ENCODE results near the gene CEBPB.
A peak's percentile ranks its signal among the peaks of the same experiment; 100 is the strongest.

Gene CEBPB

DNA sequence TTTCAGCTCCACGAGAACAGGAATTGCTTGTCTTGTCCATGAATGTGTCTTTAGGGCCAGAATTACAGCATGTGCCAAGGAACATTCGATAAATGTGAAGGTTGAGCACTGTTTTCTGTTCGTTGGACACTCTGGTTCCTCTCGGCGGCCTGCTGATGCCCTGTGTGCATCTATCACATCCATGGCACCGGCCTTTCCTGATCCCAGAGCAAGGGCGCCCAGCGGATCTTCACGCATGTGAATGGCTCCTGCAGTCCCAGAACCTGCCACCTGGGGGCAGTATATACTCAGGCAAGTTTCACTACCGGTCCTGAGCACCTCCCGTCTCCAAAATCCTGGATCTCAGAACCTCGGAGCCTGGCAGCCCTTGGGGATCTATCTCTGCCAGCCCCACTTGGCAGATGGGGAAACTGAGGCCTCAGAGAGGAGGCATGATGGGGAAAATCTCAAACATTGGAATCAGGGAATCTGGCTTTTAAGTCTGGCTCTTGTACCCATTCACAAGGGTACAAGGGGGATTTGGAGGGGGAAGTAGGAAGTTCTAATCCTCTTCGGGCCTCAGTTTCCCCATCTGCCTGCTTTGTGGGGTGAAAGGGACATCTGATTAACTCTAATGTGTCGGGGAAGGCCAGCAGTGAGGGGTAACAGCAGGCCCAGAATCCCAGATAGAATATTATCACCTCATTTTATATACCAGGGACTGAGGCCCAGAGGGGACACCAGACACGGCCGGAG is 4.3 kb upstream of the CEBPB start:
- H3K27me3 Mint-ChIP-seq = peaks cover 23% of the 10 kb centered on the region
- H3K4me3 Mint-ChIP-seq = no peak overlapping the region

DNA sequence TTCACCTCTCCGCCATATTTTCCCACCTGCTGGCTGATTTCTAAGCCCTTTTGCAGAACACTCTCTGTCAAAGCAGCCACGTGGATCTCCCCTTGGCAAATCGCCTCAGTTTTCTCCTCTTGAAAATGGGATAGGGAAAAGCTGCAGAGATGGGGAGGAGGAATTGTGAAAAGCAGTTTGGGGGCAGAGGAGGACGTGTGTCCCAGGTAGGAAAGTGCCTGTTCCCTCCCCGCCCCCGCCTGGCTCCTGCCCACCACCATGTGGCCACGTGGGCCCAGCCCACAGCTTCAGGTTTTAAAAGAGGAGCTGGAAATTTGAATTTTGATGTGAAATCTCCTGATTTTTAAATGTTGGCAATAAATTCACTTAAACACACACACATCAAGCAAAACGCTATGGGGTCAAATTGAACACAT is 3.6 kb upstream of the CEBPB start:
- no peaks in the 10 kb centered on the region for H3K36me3 Mint-ChIP-seq (ENCODE audit: low read depth)
- peaks cover 2% of the 10 kb centered on the region for H3K4me1 Mint-ChIP-seq (ENCODE audit: low read depth)
- no peak overlapping the region for H3K4me3 Mint-ChIP-seq
- no peaks in the 10 kb centered on the region for H3K9me3 Mint-ChIP-seq
- no peak overlapping the region for H3K27ac Mint-ChIP-seq
- peaks cover 23% of the 10 kb centered on the region for H3K27me3 Mint-ChIP-seq

More for the DNA sequence above, 4.3 kb upstream of the CEBPB start:
- no peaks in the 10 kb centered on the region for H3K36me3 Mint-ChIP-seq (ENCODE audit: low read depth)
- no peak overlapping the region for H3K27ac Mint-ChIP-seq
- peaks cover 2% of the 10 kb centered on the region for H3K4me1 Mint-ChIP-seq (ENCODE audit: low read depth)
- H3K9me3 Mint-ChIP-seq = no peaks in the 10 kb centered on the region

GRCh38 chr20:50187403-50188051 is 3.1 kb upstream of the CEBPB start:
- H3K9me3 Mint-ChIP-seq = no peaks in the 10 kb centered on the region
- no peak overlapping the region for H3K4me3 Mint-ChIP-seq
- H3K27ac Mint-ChIP-seq = no peak overlapping the region
- peaks cover 2% of the 10 kb centered on the region for H3K4me1 Mint-ChIP-seq (ENCODE audit: low read depth)
- peaks cover 23% of the 10 kb centered on the region for H3K27me3 Mint-ChIP-seq
- no peaks in the 10 kb centered on the region for H3K36me3 Mint-ChIP-seq (ENCODE audit: low read depth)

DNA sequence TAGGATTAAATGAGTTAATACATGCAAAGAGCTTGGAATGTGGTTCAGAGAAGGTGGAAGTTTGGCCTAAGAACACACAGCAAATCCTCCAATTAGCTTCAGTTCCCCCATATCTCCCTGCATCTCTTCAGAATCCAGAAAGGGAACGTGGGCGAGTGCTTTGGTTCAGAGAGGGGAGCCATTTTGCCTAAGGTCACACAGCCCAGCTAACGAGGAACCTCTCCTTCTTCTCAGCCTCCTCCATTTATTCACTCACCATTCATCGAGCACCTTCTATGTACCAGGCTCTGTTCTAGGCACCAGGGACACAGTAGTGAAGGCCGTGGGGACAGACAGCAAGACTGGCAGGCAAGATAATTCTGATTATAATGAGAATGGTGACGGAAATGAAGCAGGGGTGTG is 2.3 kb upstream of the CEBPB start:
- H3K4me1 Mint-ChIP-seq (ENCODE audit: low read depth) = peaks cover 8% of the 10 kb centered on the region
- H3K36me3 Mint-ChIP-seq (ENCODE audit: low read depth) = peaks cover 7% of the 10 kb centered on the region
- peaks cover 23% of the 10 kb centered on the region for H3K27me3 Mint-ChIP-seq
- no peak overlapping the region for H3K27ac Mint-ChIP-seq
- no peak overlapping the region for H3K4me3 Mint-ChIP-seq
- H3K9me3 Mint-ChIP-seq = no peaks in the 10 kb centered on the region

GRCh38 chr20:50188879-50189680 is 1.6 kb upstream of the CEBPB start:
- no peak overlapping the region for H3K4me3 Mint-ChIP-seq
- H3K4me1 Mint-ChIP-seq (ENCODE audit: low read depth) = peaks cover 16% of the 10 kb centered on the region
- no peak overlapping the region for H3K27ac Mint-ChIP-seq
- peaks cover 13% of the 10 kb centered on the region for H3K36me3 Mint-ChIP-seq (ENCODE audit: low read depth)
- H3K9me3 Mint-ChIP-seq = no peaks in the 10 kb centered on the region
- H3K27me3 Mint-ChIP-seq = peaks cover 19% of the 10 kb centered on the region

GRCh38 chr20:50189681-50190250 is 864 bp upstream of the CEBPB start:
- Mint-ChIP-seq H3K9me3 (no peaks in the 10 kb centered on the region), H3K4me1 (ENCODE audit: low read depth) (peaks cover 21% of the 10 kb centered on the region), H3K27me3 (peaks cover 14% of the 10 kb centered on the region)

GRCh38 chr20:50191065-50191543 is 474 bp downstream of the CEBPB start:
- no peak overlapping the region for H3K27ac Mint-ChIP-seq

More at GRCh38 chr20:50189681-50190250, 864 bp upstream of the CEBPB start:
- no peak overlapping the region for H3K27ac Mint-ChIP-seq
- peaks cover 17% of the 10 kb centered on the region for H3K36me3 Mint-ChIP-seq (ENCODE audit: low read depth)
- H3K4me3 Mint-ChIP-seq = no peak overlapping the region

DNA sequence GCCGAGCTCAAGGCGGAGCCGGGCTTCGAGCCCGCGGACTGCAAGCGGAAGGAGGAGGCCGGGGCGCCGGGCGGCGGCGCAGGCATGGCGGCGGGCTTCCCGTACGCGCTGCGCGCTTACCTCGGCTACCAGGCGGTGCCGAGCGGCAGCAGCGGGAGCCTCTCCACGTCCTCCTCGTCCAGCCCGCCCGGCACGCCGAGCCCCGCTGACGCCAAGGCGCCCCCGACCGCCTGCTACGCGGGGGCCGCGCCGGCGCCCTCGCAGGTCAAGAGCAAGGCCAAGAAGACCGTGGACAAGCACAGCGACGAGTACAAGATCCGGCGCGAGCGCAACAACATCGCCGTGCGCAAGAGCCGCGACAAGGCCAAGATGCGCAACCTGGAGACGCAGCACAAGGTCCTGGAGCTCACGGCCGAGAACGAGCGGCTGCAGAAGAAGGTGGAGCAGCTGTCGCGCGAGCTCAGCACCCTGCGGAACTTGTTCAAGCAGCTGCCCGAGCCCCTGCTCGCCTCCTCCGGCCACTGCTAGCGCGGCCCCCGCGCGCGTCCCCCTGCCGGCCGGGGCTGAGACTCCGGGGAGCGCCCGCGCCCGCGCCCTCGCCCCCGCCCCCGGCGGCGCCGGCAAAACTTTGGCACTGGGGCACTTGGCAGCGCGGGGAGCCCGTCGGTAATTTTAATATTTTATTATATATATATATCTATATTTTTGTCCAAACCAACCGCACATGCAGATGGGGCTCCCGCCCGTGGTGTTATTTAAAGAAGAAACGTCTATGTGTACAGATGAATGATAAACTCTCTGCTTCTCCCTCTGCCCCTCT is 1.1 kb downstream of the CEBPB start:
- peaks cover 22% of the 10 kb centered on the region for H3K4me1 Mint-ChIP-seq (ENCODE audit: low read depth)
- peak overlapping the region; percentile 91 for H3K4me3 Mint-ChIP-seq
- peak overlapping the region; percentile 95 for H3K27ac Mint-ChIP-seq
- H3K27me3 Mint-ChIP-seq = no peaks in the 10 kb centered on the region
- peaks cover 20% of the 10 kb centered on the region for H3K36me3 Mint-ChIP-seq (ENCODE audit: low read depth)
- H3K9me3 Mint-ChIP-seq = no peaks in the 10 kb centered on the region

More at GRCh38 chr20:50191065-50191543, 474 bp downstream of the CEBPB start:
- Mint-ChIP-seq H3K4me3 (peak overlapping the region; percentile 70), H3K9me3 (no peaks in the 10 kb centered on the region), H3K4me1 (ENCODE audit: low read depth) (peaks cover 24% of the 10 kb centered on the region), H3K27me3 (peaks cover under 1% of the 10 kb centered on the region), H3K36me3 (ENCODE audit: low read depth) (peaks cover 19% of the 10 kb centered on the region)

DNA sequence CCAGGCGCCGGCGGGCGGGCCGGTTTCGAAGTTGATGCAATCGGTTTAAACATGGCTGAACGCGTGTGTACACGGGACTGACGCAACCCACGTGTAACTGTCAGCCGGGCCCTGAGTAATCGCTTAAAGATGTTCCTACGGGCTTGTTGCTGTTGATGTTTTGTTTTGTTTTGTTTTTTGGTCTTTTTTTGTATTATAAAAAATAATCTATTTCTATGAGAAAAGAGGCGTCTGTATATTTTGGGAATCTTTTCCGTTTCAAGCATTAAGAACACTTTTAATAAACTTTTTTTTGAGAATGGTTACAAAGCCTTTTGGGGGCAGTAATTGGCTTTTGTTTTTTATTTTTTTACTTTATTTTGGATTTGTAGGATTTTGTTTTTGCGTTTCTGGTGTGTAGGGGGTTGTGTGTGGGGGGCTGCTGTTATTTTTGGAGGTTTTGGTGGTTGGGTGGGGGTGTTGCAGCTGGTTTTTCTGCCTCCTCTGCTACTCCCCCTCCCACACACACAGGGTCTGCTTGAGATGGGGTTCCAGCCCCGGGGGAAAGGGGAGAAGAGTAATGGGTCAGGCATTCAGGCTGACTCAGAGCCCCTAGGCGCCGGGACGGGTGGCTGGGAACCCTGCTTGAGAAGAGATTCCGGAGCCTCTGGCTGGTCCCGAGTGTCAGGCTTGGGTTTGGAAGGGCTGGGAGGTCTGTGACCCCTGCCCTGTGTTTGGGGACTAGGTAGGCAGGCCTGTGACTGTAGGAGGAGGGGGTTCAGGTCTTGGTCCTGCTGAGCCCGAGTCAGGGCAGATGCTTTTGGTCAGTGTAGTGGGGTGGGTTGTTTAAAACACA is 2.0 kb downstream of the CEBPB start:
- Mint-ChIP-seq H3K27ac (peak overlapping the region; percentile 95), H3K27me3 (no peaks in the 10 kb centered on the region), H3K36me3 (ENCODE audit: low read depth) (peaks cover 20% of the 10 kb centered on the region), H3K4me1 (ENCODE audit: low read depth) (peaks cover 22% of the 10 kb centered on the region), H3K4me3 (peak overlapping the region; percentile 91), H3K9me3 (no peaks in the 10 kb centered on the region)

DNA sequence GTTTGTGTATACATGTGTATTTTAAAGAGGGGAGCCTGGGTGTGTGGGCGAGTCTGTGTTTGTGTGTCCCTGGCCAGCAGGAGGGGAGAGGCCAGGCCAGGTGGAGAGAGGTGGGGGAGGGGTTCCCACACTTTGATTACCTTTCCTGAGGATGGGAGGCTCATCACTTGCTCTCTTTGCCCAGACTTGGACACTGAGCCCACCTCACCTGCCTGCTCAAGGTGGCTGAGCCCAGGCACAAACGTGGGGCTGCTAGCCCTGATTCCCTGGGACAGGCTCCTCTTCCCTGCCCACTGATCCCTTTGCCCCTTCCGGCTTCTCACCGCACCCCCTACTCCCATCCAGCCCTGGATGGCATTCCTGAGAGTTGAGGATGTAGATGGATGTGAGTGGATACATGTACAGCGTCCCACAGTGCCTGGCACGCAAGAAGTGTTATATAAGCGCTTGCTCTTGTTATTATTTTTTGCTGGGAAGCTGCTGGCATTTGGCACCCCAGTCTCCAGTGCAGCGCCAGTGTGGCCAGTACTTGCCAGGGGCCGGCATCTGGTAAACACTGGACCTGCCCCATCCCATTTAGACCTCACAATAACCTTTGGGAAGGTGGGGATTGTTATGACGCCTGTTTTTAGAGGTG is 2.7 kb downstream of the CEBPB start:
- Mint-ChIP-seq H3K36me3 (ENCODE audit: low read depth) (peaks cover 20% of the 10 kb centered on the region), H3K9me3 (no peaks in the 10 kb centered on the region), H3K27ac (peak overlapping the region; percentile 95), H3K27me3 (no peaks in the 10 kb centered on the region), H3K4me1 (ENCODE audit: low read depth) (peaks cover 22% of the 10 kb centered on the region), H3K4me3 (peak overlapping the region; percentile 91)

GRCh38 chr20:50193836-50194421 is 3.3 kb downstream of the CEBPB start:
- peak overlapping the region; percentile 91 for H3K4me3 Mint-ChIP-seq
- no peaks in the 10 kb centered on the region for H3K27me3 Mint-ChIP-seq
- H3K27ac Mint-ChIP-seq = peak overlapping the region; percentile 95
- no peaks in the 10 kb centered on the region for H3K9me3 Mint-ChIP-seq
- peaks cover 20% of the 10 kb centered on the region for H3K36me3 Mint-ChIP-seq (ENCODE audit: low read depth)
- peaks cover 22% of the 10 kb centered on the region for H3K4me1 Mint-ChIP-seq (ENCODE audit: low read depth)

- H3K4me3 Mint-ChIP-seq = peak overlapping the region; percentile 48
- no peak overlapping the region for H3K27ac Mint-ChIP-seq
- peaks cover 20% of the 10 kb centered on the region for H3K36me3 Mint-ChIP-seq (ENCODE audit: low read depth)
- H3K9me3 Mint-ChIP-seq = peaks cover 2% of the 10 kb centered on the region
- no peaks in the 10 kb centered on the region for H3K27me3 Mint-ChIP-seq
- peaks cover 22% of the 10 kb centered on the region for H3K4me1 Mint-ChIP-seq (ENCODE audit: low read depth)
Observed at GRCh38 chr20:50194422-50194830, 3.8 kb downstream of the CEBPB start.
